HCT116 (cell line): ENCODE measurements around the gene PRMT5. TPM values are rescaled to one million over a fixed set of nuclear protein-coding genes. Genes with fewer than 3 reads are reported as not detected.

ENCODE experiments used
- ATAC-seq: fragments of 200-7000 bp; cut with Tn5 transposase; 2 replicates; pipeline ENCODE4 v1.9.1; 2020; ENCODE audit warnings: mild to moderate bottlenecking, moderate library complexity
- BruUV-seq: library from RNA; stranded (reverse); fragments of 400-500 nt; replicated peaks from 2 replicates; lab custom pipeline; 2021; lab: Mats Ljungman, UMichigan
- CTCF ChIA-PET: fragments of 300-600 bp; sonication (Branson Sonifier 250); formaldehyde crosslinking; loops from one replicate; lab custom pipeline; 2021; ENCODE audit warnings: antibody characterized with exemption; lab: Charles Lee
- POLR2A ChIA-PET: fragments of 300-600, 350-600 bp; sonication (Branson Sonifier 250); formaldehyde crosslinking; loops from one replicate; lab custom pipeline; 2021; ENCODE audit warnings: antibody characterized with exemption; lab: Charles Lee
- RAD21 ChIA-PET, 2 experiments: fragments of 300-600 bp; sonication (Branson Sonifier 250); formaldehyde crosslinking; loops; one replicate each; lab custom pipeline; 2023; ENCODE audit warnings: low total read pairs in 2 of 2; ENCODE audit not compliant: uncharacterized antibody in 2 of 2, unreplicated experiment in 2 of 2, low non-redundant PET in 1 of 2; lab: Charles Lee
- DNase-seq: peaks from one replicate; pipeline ENCODE4 v3.0.0-alpha.2; 2010; ENCODE audit warnings: low read depth, low spot score
- H2AFZ ChIP-seq: fragments of 200-600 bp; shearing (Covaris generic), sonication (generic); 2 replicates; pipeline ENCODE4 v1.6.1; 2017; ENCODE audit warnings: low read depth, mixed run types, mixed read lengths, antibody characterized with exemption, low read length; ENCODE audit not compliant: poor library complexity, severe bottlenecking
- H3K27ac ChIP-seq: 2 replicates; pipeline ENCODE4 v1.5.1; 2012; ENCODE audit warnings: low read depth, low read length
- H3K27me3 ChIP-seq: fragments of 200-600 bp; sonication (generic); 2 replicates; pipeline ENCODE4 v1.6.1; 2016; ENCODE audit warnings: mixed run types, low read length, mixed read lengths; ENCODE audit not compliant: insufficient read depth
- H3K36me3 ChIP-seq, 2 experiments: fragments of 200-500 bp in 1 of 2; fragments of 200-600 bp in 1 of 2; sonication (Bioruptor generic) in 1 of 2; sonication (generic) in 1 of 2; 2 replicates each; pipeline versions ENCODE4 v1.5.1 to v1.6.1; 2014 to 2016; ENCODE audit warnings: low read length in 2 of 2, inconsistent platforms in 1 of 2, mixed read lengths in 1 of 2, mixed run types in 1 of 2; ENCODE audit not compliant: insufficient read depth in 2 of 2, control insufficient read depth in 1 of 2
- H3K4me1 ChIP-seq, 2 experiments: fragments of 200-600 bp in 1 of 2; sonication (generic) in 1 of 2; 2 replicates each; pipeline versions ENCODE4 v1.5.1 to v1.6.1; 2012 to 2017; ENCODE audit warnings: low read length in 2 of 2, inconsistent platforms in 1 of 2, mild to moderate bottlenecking in 1 of 2, mixed read lengths in 1 of 2, mixed run types in 1 of 2, moderate library complexity in 1 of 2; ENCODE audit not compliant: insufficient read depth in 2 of 2, control insufficient read depth in 1 of 2
- H3K4me2 ChIP-seq: fragments of 200-600 bp; sonication (generic); 2 replicates; pipeline ENCODE4 v1.6.1; 2017; ENCODE audit warnings: mixed run types, low read length, mixed read lengths
- H3K4me3 ChIP-seq, 2 experiments: fragments of 200-600 bp in 1 of 2; sonication (generic) in 1 of 2; replicated peaks in 1 of 2; 2 replicates each; pipeline ENCODE4 v1.5.1; 2011 to 2016; ENCODE audit warnings: low read length in 2 of 2, control low read depth in 1 of 2, low read depth in 1 of 2, mild to moderate bottlenecking in 1 of 2, mixed read lengths in 1 of 2, mixed run types in 1 of 2
- H3K79me2 ChIP-seq: fragments of 200-600 bp; sonication (generic); 2 replicates; pipeline ENCODE4 v1.6.1; 2017; ENCODE audit warnings: mild to moderate bottlenecking, mixed run types, low read length, moderate library complexity, mixed read lengths; ENCODE audit not compliant: insufficient read depth
- H3K9ac ChIP-seq: fragments of 200-600 bp; sonication (generic); 2 replicates; pipeline ENCODE4 v1.6.1; 2016; ENCODE audit warnings: low read length, mixed read lengths
- H3K9me2 ChIP-seq: fragments of 200-600 bp; sonication (generic), shearing (Covaris generic); 2 replicates; pipeline ENCODE4 v1.6.1; 2017; ENCODE audit warnings: mixed run types, mild to moderate bottlenecking, moderate library complexity; ENCODE audit not compliant: insufficient read depth
- H3K9me3 ChIP-seq, 2 experiments: fragments of 200-500 bp in 1 of 2; fragments of 200-600 bp in 1 of 2; sonication (Bioruptor generic) in 1 of 2; sonication (generic) in 1 of 2; 2 replicates each; pipeline ENCODE4 v1.6.1; 2014 to 2017; ENCODE audit warnings: low read length in 2 of 2, mixed read lengths in 2 of 2, inconsistent platforms in 1 of 2, low read depth in 1 of 2, mild to moderate bottlenecking in 1 of 2, mixed run types in 1 of 2, moderate library complexity in 1 of 2; ENCODE audit not compliant: control insufficient read depth in 1 of 2, insufficient read depth in 1 of 2
- H4K20me1 ChIP-seq: fragments of 200-600 bp; sonication (generic), shearing (Covaris generic); 2 replicates; pipeline ENCODE4 v1.6.1; 2017; ENCODE audit warnings: mixed run types, mild to moderate bottlenecking, moderate library complexity; ENCODE audit not compliant: insufficient read depth
- CEBPB ChIP-seq: IDR thresholded peaks from 2 replicates; pipeline ENCODE4 v1.6.1; 2012; ENCODE audit warnings: low read depth
- EZH2 ChIP-seq: fragments of 200-600 bp; sonication (generic); IDR thresholded peaks from 2 replicates; pipeline ENCODE4 v1.6.1; 2017; ENCODE audit warnings: antibody characterized with exemption, mixed run types
- EZH2phosphoT487 ChIP-seq: fragments of 200-600 bp; IDR thresholded peaks from 2 replicates; pipeline ENCODE4 v1.6.1; 2018; ENCODE audit warnings: antibody characterized with exemption, borderline replicate concordance
- JUND ChIP-seq: IDR thresholded peaks from 2 replicates; pipeline ENCODE4 v1.6.1; 2012
- POLR2A ChIP-seq: IDR thresholded peaks from 2 replicates; pipeline ENCODE4 v1.7.0; 2011; ENCODE audit warnings: borderline replicate concordance; ENCODE audit not compliant: insufficient read depth, insufficient read length; ENCODE audit errors: extremely low read depth
- POLR2AphosphoS5 ChIP-seq: IDR thresholded peaks from 2 replicates; pipeline ENCODE4 v1.6.1; 2011; ENCODE audit warnings: mild to moderate bottlenecking, low read depth, low read length, moderate library complexity
- RAD21 ChIP-seq: IDR thresholded peaks from 2 replicates; pipeline ENCODE4 v1.6.1; 2012; ENCODE audit warnings: low read depth, mild to moderate bottlenecking
- SIN3A ChIP-seq: IDR thresholded peaks from 2 replicates; pipeline ENCODE4 v1.6.1; 2012; ENCODE audit warnings: low read depth
- SP1 ChIP-seq: IDR thresholded peaks from 2 replicates; pipeline ENCODE4 v1.6.1; 2012; ENCODE audit warnings: low read depth
- TCF7L2 ChIP-seq: IDR thresholded peaks from 2 replicates; pipeline ENCODE4 v1.7.0; 2011; ENCODE audit warnings: borderline replicate concordance, inconsistent platforms; ENCODE audit not compliant: insufficient read depth, insufficient read length; ENCODE audit errors: extremely low read depth
- YY1 ChIP-seq: IDR thresholded peaks from 2 replicates; pipeline ENCODE4 v1.6.1; 2011; ENCODE audit warnings: low read length, low read depth, moderate library complexity, mild to moderate bottlenecking; ENCODE audit not compliant: insufficient replicate concordance; ENCODE audit errors: extremely low read depth
- ZFX ChIP-seq: fragments of 450-650 bp; IDR thresholded peaks from 2 replicates; pipeline ENCODE4 v1.6.1; 2017
- ZNF274 ChIP-seq: fragments of 200-500 bp; sonication (Bioruptor generic); IDR thresholded peaks from 2 replicates; pipeline ENCODE4 v1.6.1; 2014; ENCODE audit warnings: mild to moderate bottlenecking, low read depth, low read length, inconsistent platforms
- intact Hi-C: fragments of 100-400 bp; cut with micrococcal nuclease; formaldehyde crosslinking; loops from 2 replicates; pipeline ENCODE4 v1.10.0; 2022
- total RNA-seq: library from RNA; stranded (reverse); gene quantifications from one replicate; pipeline ENCODE4 v1.2.1, GENCODE V29; 2021; ENCODE audit not compliant: unreplicated experiment
- TF ChIP-seq, protein P1 (sequence below), 3 experiments: fragments of 200-600 bp in 1 of 3; sonication (generic) in 1 of 3; IDR thresholded peaks in 2 of 3; conservative IDR thresholded peaks in 1 of 3; 2 replicates each; pipeline ENCODE4 v1.5.1; 2012 to 2017; ENCODE audit warnings: low read depth in 2 of 3, low read length in 2 of 3, antibody characterized with exemption in 1 of 3, borderline replicate concordance in 1 of 3, control low read depth in 1 of 3, mild to moderate bottlenecking in 1 of 3, mixed read lengths in 1 of 3, mixed run types in 1 of 3, moderate library complexity in 1 of 3; ENCODE audit not compliant: insufficient read depth in 1 of 3
- TF ChIP-seq, protein P2 (sequence below): IDR thresholded peaks from 2 replicates; pipeline ENCODE4 v1.6.1; 2012
- TF ChIP-seq, protein P3 (sequence below): IDR thresholded peaks from 2 replicates; pipeline ENCODE4 v1.6.1; 2012; ENCODE audit warnings: low read depth
- TF ChIP-seq, protein P4 (sequence below): IDR thresholded peaks from 2 replicates; pipeline ENCODE4 v1.6.1; 2012
- TF ChIP-seq, protein P5 (sequence below): IDR thresholded peaks from 2 replicates; pipeline ENCODE4 v1.6.1; 2011; ENCODE audit warnings: mild to moderate bottlenecking, low read length, moderate library complexity; ENCODE audit not compliant: insufficient replicate concordance; ENCODE audit errors: extremely low read depth

The PRMT5 gene
- total RNA-seq, 1 experiment from 2014 or later, result 186 TPM

DNA sequence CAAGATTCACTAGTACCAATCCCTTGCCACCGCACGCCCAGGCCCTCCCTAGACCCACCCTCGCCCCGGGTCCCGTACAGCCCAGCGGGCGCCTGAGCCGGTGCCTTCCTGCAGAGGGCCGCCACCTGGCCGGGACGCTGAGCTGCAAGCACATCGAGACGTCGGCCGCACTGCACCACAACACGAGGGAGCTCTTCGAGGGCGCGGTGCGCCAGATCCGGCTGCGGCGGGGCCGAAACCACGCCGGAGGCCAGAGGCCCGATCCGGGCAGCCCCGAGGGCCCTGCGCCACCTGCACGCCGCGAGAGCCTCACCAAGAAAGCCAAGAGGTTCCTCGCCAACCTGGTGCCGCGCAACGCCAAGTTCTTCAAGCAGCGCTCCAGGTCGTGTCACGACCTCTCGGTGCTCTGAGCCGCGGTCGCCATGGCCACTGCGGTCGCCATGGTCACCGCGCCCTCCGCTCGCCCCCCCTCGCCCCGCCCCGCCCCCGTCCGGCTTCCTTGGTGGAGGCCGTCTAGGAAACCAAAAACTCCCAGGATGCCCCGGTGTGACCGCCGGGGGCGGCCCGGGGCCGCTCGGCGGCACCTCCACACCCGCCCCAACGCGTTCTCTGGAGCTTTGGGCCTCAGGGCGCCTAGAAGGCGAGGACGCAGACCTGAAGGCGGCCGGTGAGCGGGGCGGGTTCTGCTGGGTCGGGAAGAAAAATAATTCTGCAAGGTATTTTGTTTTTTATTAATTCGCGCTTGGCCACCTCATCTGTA lies 42.5 kb downstream of the PRMT5 start:
- Histone ChIP-seq H3K4me2 (peak overlapping the region; percentile 79), H3K36me3 (no peaks in the 10 kb centered on the region), H3K27ac (peak overlapping the region; percentile 93), H3K27me3 (no peaks in the 10 kb centered on the region), H3K9ac (peak overlapping the region; percentile 72), H3K79me2 (no peaks in the 10 kb centered on the region; the same call in 1 of the 2 replicates), H3K9me3 (no peaks in the 10 kb centered on the region), H2AFZ (peak overlapping the region; percentile 61), H3K9me2 (no peaks in the 10 kb centered on the region), H3K4me1 (peaks cover 31 to 43% of the 10 kb centered on the region in 2 experiments), H4K20me1 (no peaks in the 10 kb centered on the region), H3K4me3 (peak overlapping the region; percentile 60 to 68)
- BruUV-seq, result no TSS peak
- intact Hi-C loops, result loop anchor here (1.0 kb wide), 1 partner anchor 14 kb away; no protein-coding TSS in a partner anchor
- CTCF ChIA-PET, result interaction anchor here (1.0 to 7.0 kb wide), 3 partner anchors 13 to 316 kb away, joined by 3 to 51 read pairs (median 6); partner anchors contain the start of gene LRP10
- DNase-seq, result peak; percentile 49
- RAD21 ChIA-PET, result no interaction called here
- POLR2A ChIA-PET, result interaction anchor here (0.7 to 1.1 kb wide), 4 partner anchors 14 to 16 kb away, joined by 3 to 5 read pairs (median 4); partner anchors contain the start of gene LRP10
- peak; percentile 81 for ATAC-seq
- TF ChIP-seq TCF7L2 (no peak), SP1 (no peak), EZH2phosphoT487 (no peak), POLR2AphosphoS5 (peak; percentile 78), POLR2A (peak; percentile 66), JUND (no peak), ZFX (peak; percentile 77), SIN3A (0 out of 2 replicates have a peak, but pooled peaks have one; percentile 38), EZH2 (no peak), RAD21 (no peak), ZNF274 (no peak), CEBPB (no peak), YY1 (no peak)
- TF ChIP-seq, protein P1, sequence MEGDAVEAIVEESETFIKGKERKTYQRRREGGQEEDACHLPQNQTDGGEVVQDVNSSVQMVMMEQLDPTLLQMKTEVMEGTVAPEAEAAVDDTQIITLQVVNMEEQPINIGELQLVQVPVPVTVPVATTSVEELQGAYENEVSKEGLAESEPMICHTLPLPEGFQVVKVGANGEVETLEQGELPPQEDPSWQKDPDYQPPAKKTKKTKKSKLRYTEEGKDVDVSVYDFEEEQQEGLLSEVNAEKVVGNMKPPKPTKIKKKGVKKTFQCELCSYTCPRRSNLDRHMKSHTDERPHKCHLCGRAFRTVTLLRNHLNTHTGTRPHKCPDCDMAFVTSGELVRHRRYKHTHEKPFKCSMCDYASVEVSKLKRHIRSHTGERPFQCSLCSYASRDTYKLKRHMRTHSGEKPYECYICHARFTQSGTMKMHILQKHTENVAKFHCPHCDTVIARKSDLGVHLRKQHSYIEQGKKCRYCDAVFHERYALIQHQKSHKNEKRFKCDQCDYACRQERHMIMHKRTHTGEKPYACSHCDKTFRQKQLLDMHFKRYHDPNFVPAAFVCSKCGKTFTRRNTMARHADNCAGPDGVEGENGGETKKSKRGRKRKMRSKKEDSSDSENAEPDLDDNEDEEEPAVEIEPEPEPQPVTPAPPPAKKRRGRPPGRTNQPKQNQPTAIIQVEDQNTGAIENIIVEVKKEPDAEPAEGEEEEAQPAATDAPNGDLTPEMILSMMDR (IDR thresholded peaks at IDR 0.05 in 2 of 3, conservative IDR thresholded peaks at IDR 0.05 in 1 of 3; ENCODE audit: borderline replicate concordance in 1 of 3, insufficient read depth in 1 of 3, low read depth in 2 of 3, low read length in 2 of 3), result no peak; a peak in 1 of 6 replicates
- TF ChIP-seq, protein P2, sequence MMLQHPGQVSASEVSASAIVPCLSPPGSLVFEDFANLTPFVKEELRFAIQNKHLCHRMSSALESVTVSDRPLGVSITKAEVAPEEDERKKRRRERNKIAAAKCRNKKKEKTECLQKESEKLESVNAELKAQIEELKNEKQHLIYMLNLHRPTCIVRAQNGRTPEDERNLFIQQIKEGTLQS, result no peak
- TF ChIP-seq, protein P3, sequence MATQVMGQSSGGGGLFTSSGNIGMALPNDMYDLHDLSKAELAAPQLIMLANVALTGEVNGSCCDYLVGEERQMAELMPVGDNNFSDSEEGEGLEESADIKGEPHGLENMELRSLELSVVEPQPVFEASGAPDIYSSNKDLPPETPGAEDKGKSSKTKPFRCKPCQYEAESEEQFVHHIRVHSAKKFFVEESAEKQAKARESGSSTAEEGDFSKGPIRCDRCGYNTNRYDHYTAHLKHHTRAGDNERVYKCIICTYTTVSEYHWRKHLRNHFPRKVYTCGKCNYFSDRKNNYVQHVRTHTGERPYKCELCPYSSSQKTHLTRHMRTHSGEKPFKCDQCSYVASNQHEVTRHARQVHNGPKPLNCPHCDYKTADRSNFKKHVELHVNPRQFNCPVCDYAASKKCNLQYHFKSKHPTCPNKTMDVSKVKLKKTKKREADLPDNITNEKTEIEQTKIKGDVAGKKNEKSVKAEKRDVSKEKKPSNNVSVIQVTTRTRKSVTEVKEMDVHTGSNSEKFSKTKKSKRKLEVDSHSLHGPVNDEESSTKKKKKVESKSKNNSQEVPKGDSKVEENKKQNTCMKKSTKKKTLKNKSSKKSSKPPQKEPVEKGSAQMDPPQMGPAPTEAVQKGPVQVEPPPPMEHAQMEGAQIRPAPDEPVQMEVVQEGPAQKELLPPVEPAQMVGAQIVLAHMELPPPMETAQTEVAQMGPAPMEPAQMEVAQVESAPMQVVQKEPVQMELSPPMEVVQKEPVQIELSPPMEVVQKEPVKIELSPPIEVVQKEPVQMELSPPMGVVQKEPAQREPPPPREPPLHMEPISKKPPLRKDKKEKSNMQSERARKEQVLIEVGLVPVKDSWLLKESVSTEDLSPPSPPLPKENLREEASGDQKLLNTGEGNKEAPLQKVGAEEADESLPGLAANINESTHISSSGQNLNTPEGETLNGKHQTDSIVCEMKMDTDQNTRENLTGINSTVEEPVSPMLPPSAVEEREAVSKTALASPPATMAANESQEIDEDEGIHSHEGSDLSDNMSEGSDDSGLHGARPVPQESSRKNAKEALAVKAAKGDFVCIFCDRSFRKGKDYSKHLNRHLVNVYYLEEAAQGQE, result no peak
- TF ChIP-seq, protein P4, sequence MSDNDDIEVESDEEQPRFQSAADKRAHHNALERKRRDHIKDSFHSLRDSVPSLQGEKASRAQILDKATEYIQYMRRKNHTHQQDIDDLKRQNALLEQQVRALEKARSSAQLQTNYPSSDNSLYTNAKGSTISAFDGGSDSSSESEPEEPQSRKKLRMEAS, result peak; percentile 95
- TF ChIP-seq, protein P5, sequence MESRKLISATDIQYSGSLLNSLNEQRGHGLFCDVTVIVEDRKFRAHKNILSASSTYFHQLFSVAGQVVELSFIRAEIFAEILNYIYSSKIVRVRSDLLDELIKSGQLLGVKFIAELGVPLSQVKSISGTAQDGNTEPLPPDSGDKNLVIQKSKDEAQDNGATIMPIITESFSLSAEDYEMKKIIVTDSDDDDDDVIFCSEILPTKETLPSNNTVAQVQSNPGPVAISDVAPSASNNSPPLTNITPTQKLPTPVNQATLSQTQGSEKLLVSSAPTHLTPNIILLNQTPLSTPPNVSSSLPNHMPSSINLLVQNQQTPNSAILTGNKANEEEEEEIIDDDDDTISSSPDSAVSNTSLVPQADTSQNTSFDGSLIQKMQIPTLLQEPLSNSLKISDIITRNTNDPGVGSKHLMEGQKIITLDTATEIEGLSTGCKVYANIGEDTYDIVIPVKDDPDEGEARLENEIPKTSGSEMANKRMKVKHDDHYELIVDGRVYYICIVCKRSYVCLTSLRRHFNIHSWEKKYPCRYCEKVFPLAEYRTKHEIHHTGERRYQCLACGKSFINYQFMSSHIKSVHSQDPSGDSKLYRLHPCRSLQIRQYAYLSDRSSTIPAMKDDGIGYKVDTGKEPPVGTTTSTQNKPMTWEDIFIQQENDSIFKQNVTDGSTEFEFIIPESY, result no peak
